ENCODE results near the gene XRN2.

Gene XRN2

GRCh38 chr20:21301940-21302663 is 1.0 kb upstream of the XRN2 start:
- no peak for DNase-seq

GRCh38 chr20:21302664-21303060 is 469 bp upstream of the XRN2 start:
- no peak for DNase-seq

GRCh38 chr20:21303872-21304586 is 898 bp downstream of the XRN2 start:
- no peak for DNase-seq

- DNase-seq: no peak
Observed at GRCh38 chr20:21308340-21308739, 5.2 kb downstream of the XRN2 start.

- DNase-seq: no peak
Observed at GRCh38 chr20:21309678-21310467, 6.7 kb downstream of the XRN2 start.

GRCh38 chr20:21312813-21313474 is 9.8 kb downstream of the XRN2 start:
- no peak for DNase-seq

GRCh38 chr20:21315138-21315537 is 12.0 kb downstream of the XRN2 start:
- DNase-seq: no peak

GRCh38 chr20:21322083-21322710 is 19.1 kb downstream of the XRN2 start:
- no peak for DNase-seq

GRCh38 chr20:21322921-21323331 is 19.8 kb downstream of the XRN2 start:
- no peak for DNase-seq

- DNase-seq: no peak
Observed at GRCh38 chr20:21323640-21324039, 20.5 kb downstream of the XRN2 start.

- no peak for DNase-seq
Observed at GRCh38 chr20:21324126-21324525, 21.0 kb downstream of the XRN2 start.

- DNase-seq: no peak
Observed at GRCh38 chr20:21325296-21325695, 22.2 kb downstream of the XRN2 start.

- DNase-seq: no peak
Observed at GRCh38 chr20:21326700-21327099, 23.6 kb downstream of the XRN2 start.

- no peak for DNase-seq
Observed at GRCh38 chr20:21336455-21337151, 33.5 kb downstream of the XRN2 start.

- no peak for DNase-seq
Observed at GRCh38 chr20:21338291-21338690, 35.2 kb downstream of the XRN2 start.

- DNase-seq: no peak
Observed at GRCh38 chr20:21339499-21339898, 36.4 kb downstream of the XRN2 start.

GRCh38 chr20:21340991-21341697 is 38.0 kb downstream of the XRN2 start:
- no peak for DNase-seq

- DNase-seq: no peak
Observed at GRCh38 chr20:21342656-21343345, 39.7 kb downstream of the XRN2 start.

- no peak for DNase-seq
Observed at GRCh38 chr20:21344206-21344900, 41.2 kb downstream of the XRN2 start.

GRCh38 chr20:21344961-21345360 is 41.8 kb downstream of the XRN2 start:
- no peak for DNase-seq

Measured in NCI-H510A (cell line).